Measurements from ENCODE around the gene RPL19. TPM values are rescaled to one million over a fixed set of nuclear protein-coding genes. Genes with fewer than 3 reads are reported as not detected.

The RPL19 gene
- total and polyA plus RNA-seq, 2 donors (not counting 3 experiments of a cell fraction or from before 2014, with no cell fraction given), result 1,802 to 1,958 TPM

- H3K4me2 ChIP-seq (ENCODE audit: insufficient read depth, low read length), result no peak overlapping the region
- H3K36me3 ChIP-seq (ENCODE audit: control insufficient read depth in 2 of 2, extremely low read depth in 1 of 2, insufficient read depth in 2 of 2, low read length in 2 of 2), result peaks cover 0 to under 1% of the 10 kb centered on the region in 2 experiments
- no peak for DNase-seq (ENCODE audit: low read depth, low spot score)
- no peak for FAIRE-seq
- no TSS peak for BruUV-seq (replicated peaks)
- H3K79me2 ChIP-seq (ENCODE audit: control insufficient read depth, insufficient read depth, low read length), result no peaks in the 10 kb centered on the region
- H3K27me3 ChIP-seq (ENCODE audit: control insufficient read depth in 2 of 2, insufficient read depth in 2 of 2, low read length in 2 of 2), result peaks cover 5 to 7% of the 10 kb centered on the region in 2 experiments
- H3K9me1 ChIP-seq (replicated peaks; ENCODE audit: control insufficient read depth, extremely low read depth, insufficient read depth, low read length), result no peaks in the 10 kb centered on the region
- TF ChIP-seq POLR2AphosphoS5 (IDR thresholded peaks at IDR 0.05; ENCODE audit: insufficient read depth, low read depth, low read length), result no peak
- TF ChIP-seq JUN (IDR thresholded peaks at IDR 0.05; ENCODE audit: borderline replicate concordance, insufficient read depth, insufficient read length, low read depth), result no peak
- no peak for TF ChIP-seq EZH2 (IDR thresholded peaks at IDR 0.05; ENCODE audit: borderline replicate concordance, low read depth, low read length, severe bottlenecking)
- TF ChIP-seq MYC (IDR thresholded peaks at IDR 0.05; ENCODE audit: low read depth, low read length), result no peak
- TF ChIP-seq GATA2 (IDR thresholded peaks at IDR 0.05; ENCODE audit: insufficient read depth, insufficient read length, low read depth, low read length), result no peak
- no peak for TF ChIP-seq MAX (IDR thresholded peaks at IDR 0.05; ENCODE audit: insufficient read depth, insufficient read length)
- TF ChIP-seq, protein P1, sequence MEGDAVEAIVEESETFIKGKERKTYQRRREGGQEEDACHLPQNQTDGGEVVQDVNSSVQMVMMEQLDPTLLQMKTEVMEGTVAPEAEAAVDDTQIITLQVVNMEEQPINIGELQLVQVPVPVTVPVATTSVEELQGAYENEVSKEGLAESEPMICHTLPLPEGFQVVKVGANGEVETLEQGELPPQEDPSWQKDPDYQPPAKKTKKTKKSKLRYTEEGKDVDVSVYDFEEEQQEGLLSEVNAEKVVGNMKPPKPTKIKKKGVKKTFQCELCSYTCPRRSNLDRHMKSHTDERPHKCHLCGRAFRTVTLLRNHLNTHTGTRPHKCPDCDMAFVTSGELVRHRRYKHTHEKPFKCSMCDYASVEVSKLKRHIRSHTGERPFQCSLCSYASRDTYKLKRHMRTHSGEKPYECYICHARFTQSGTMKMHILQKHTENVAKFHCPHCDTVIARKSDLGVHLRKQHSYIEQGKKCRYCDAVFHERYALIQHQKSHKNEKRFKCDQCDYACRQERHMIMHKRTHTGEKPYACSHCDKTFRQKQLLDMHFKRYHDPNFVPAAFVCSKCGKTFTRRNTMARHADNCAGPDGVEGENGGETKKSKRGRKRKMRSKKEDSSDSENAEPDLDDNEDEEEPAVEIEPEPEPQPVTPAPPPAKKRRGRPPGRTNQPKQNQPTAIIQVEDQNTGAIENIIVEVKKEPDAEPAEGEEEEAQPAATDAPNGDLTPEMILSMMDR (IDR thresholded peaks at IDR 0.05; ENCODE audit: extremely low read depth in 1 of 2, insufficient read depth in 1 of 2, low read depth in 1 of 2, low read length in 2 of 2), result no peak
- intact Hi-C loops (cut with micrococcal nuclease) (no loop called here), dilution Hi-C loops (cut with MboI; ENCODE audit: extremely low pct_ligation_motif_present, low sequenced_read_pairs) (no loop called here)
- no peak overlapping the region for H2AFZ ChIP-seq (ENCODE audit: low read depth, low read length)
- ChIA-PET CTCF (interaction anchor here (1.7 to 11.0 kb wide), 2 partner anchors 60 to 188 kb away, joined by 6 to 130 read pairs; no protein-coding TSS in a partner anchor), POLR2A (no interaction called here)
- H3K9ac ChIP-seq (replicated peaks; ENCODE audit: extremely low read depth, insufficient read depth, low read length), result no peak overlapping the region
- no peaks in the 10 kb centered on the region for H3K9me3 ChIP-seq (replicated peaks; ENCODE audit: control insufficient read depth, insufficient read depth, low read length)
- peaks cover 6% of the 10 kb centered on the region for H3K4me1 ChIP-seq (ENCODE audit: control insufficient read depth, extremely low read depth, insufficient read depth, low read length)
- H3K4me3 ChIP-seq (replicated peaks in 1 of 3; ENCODE audit: insufficient read depth in 1 of 3, low read depth in 1 of 3, low read length in 3 of 3), result no peak overlapping the region
- no peaks in the 10 kb centered on the region for H4K20me1 ChIP-seq (replicated peaks; ENCODE audit: control insufficient read depth, extremely low read depth, insufficient read depth, low read length)
- no peak overlapping the region for H3K27ac ChIP-seq (ENCODE audit: insufficient read depth, low read depth, low read length)
These were observed 28.1 kb upstream of the RPL19 start for GRCh38 chr17:39171933-39172332.
